Activated CD8-positive, alpha-beta memory T cell treated with anti-CD3 and anti-CD28 coated beads, Interleukin-2, amount 50 U/mL, for 24 hours (primary cell): ENCODE measurements around the gene VPS18.

ENCODE experiments used
- DNase-seq: peaks from one replicate; pipeline ENCODE4 v3.0.0-alpha.2; 2020; ENCODE audit errors: extremely low read depth

The VPS18 gene

DNA sequence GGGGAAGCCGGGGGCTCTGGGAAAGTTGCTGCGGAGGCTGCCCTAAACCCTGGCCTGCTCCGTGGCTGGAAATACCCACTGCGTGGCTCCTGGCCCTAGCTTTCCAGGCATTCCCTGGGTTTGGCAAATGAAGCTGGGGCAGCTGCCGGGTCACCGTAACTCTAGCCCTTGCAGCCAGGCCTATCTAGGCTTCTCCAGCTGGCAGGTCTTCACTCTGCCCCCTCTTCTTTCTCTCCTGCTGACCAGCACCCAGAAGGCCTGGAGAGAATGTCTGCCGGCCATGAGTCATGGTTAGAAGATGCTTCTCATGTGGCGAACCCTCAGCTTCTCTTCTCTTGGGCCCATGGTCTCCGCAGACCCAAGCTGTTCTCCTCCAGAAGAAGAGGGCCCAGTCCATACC, 29.3 kb downstream of the VPS18 start:
- DNase-seq, result no peak

DNA sequence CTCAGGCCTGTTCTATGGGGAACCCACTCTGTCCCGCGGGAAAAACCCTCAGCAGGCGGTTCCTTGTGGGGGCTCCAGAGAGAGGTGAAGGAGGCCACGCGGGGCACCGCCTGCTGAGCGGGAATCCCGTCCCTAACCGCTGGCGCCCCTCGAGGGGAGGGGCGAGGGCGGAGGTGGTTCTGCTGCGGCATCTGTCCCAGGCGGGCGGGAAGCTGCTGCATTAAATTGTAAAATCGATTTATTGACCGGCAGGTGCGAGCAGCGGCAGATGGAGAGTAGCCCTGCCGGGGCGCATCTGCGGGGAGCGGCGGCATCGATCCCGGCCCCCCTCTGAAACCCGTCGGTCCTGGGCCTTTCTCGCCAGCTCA, 31.2 kb downstream of the VPS18 start:
- DNase-seq, result no peak

DNA sequence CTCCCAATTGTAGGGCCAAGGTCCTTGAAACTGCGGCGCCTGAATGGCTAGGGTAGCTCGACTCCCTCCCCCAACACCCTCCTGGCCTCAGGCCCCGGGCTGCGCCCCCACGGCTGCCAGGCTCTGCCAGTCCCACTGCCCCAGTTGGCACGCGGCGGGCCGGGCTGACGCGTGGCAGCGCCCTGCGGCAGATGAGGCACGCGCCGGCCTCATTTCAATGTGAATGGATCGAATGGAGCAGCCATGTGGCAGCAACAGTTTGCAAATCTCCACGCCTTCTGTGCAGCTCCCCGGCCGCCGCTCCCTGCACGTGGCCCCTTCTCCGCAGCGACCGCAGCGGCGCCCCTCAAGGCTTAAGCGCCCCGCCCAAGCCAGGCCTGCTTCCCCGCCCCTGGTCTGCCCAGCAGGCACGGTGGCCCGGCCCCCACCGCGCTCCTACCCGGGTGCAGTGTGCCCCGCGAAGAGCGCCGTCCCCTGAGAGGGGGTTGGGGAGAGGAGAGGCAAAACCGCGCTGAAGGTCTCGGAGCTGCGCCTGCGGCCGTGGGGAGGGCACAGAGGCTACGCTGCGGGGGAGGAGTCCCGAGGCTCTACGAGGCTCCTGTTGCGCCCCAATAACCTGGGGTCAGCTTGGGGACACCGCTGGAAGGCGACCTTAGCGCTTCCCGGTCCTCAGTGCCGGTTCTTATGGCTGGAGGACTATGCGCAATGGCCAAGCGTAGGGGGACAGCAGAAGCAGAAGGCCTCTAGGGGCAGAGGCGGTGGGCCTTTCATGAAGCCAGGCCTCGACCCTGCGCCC, 31.8 kb downstream of the VPS18 start:
- DNase-seq, result no peak

DNA sequence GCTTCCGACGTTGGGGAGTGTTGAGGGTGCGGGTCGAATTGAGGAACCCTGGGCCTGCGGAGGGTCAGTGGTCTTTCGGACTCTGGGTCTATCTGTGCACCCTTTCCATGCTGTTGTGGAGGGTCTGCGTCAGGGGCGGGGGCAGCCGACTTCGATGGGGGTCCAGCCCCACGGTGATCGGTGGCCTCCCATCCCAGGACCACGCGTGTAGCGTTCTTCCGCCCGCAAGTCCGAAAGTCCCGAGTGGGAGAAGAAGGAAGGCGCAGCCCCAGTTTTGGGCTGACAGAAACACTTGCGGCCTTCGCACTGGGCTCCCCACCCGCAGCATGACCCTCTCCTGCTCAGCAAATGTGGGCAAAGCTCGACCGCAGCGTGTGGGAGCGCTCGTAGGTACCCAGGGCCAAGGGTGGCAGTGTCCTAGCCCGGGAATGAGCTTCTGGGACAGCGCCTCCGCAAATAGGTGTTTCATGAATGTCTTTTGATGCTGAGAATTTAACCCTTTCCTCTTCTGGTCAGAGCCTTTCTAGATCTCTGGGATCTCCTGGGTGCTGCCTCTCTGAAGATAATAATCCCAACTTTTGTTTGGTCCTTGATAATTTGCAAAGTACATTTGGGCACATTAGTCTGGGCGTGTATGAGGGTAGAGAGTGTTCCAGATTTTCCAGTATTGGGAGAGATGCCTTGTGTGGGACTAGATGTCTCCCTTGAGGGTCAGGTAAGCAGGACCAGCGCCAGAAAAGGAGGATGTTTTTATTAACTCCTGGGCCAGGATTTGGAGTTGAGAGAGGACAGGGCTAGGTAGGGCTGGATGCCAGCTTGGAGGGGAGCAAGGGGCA, 32.6 kb downstream of the VPS18 start:
- DNase-seq, result no peak

DNA sequence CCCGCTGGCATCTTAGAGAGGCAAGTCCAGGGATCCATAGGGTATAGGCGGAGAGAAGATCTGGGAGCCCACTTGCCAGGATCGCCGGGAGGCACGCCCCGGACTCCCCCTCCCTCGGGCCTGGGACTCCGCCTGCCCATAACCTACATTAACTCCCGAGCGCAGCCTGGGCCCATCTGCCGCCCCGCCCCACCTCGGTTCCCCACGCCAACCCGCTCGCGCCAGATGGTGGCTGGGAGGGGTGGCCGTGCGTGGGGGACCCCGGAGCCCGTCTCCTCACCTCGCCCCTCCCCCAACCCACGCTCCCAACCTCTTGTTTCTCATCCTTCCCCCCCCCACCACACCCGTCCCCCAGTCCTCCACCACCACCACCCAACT, 33.2 kb downstream of the VPS18 start:
- DNase-seq, result no peak

DNA sequence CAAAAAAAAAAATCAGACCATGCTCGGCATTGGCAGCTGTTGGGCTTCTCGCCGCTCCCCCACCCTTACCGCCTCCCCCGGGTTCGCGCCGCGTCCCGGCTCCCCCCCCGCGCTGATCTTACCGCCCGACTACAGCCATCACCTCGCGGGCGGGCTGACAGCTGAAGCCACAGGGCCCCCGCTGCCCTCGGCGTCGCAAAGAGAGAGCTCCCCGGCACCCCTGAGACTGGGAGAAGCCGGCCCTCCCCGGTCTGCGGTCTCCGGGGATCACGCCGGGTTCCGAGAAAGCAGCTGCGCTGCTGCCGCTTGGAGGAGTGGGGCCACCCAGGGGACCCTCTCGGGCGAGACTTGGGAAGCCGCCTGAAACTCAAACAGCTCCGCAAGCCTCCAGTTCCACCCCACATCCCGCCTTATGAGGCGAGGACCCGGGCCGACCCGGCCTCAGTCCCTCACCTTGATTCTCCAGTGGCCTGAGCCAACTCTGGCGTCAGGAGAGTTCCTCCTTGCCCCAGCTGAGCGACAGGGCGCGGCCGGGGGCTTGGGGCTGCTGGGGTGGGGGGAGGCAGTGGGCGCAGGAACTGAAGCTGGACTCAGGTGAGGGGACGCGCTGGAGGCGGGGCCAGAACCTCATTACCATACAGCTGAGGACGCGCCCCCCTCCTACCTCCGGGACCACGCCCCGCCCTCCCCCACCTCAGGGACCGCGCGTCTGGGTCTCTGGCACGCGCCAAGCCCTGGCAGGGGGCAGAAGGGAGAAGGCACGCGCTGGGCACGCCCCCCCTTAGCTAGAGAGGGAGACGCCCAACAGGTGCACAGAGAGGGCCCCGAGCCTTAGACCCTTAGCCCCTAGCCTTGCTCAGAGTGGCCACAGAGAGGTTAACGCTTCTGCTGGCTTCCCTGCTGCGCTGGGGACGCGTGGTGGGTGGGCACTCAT, 33.9 kb downstream of the VPS18 start:
- DNase-seq, result no peak

DNA sequence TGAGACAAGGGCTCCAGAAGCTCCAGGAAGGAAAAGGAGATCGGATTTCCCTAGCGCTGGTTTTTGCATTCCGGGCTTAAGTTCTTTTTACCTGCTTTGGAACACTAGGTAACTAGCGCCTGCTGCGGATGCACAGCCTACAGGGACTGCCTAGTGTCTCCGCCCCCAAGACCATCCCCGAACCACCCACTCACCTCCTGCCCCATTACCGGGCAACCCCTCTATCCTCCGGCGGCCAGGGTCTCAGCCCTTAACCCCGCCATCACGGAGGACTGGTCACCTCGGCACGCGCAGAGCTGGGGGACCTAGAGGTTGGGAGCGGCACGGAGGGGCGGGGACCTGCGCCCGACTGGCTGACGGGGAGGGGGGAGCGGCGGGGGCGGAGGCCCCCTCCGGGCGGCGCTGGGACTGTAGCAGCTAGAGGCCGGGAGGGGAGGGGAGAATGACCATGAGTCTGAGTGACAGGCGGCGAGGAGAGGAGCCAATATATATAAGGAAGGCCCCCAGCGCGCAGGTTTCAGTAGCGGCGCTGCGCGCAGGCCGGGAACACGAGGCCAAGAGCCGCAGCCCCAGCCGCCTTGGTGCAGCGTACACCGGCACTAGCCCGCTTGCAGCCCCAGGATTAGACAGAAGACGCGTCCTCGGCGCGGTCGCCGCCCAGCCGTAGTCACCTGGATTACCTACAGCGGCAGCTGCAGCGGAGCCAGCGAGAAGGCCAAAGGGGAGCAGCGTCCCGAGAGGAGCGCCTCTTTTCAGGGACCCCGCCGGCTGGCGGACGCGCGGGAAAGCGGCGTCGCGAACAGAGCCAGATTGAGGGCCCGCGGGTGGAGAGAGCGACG, 34.8 kb downstream of the VPS18 start, which contains the start of gene DLL4:
Gene DLL4, plus strand, starts transcription at position 520 of the 839 bp plus-strand sequence. CDS start 329 bp downstream, outside the sequence.
- DNase-seq, result no peak

DNA sequence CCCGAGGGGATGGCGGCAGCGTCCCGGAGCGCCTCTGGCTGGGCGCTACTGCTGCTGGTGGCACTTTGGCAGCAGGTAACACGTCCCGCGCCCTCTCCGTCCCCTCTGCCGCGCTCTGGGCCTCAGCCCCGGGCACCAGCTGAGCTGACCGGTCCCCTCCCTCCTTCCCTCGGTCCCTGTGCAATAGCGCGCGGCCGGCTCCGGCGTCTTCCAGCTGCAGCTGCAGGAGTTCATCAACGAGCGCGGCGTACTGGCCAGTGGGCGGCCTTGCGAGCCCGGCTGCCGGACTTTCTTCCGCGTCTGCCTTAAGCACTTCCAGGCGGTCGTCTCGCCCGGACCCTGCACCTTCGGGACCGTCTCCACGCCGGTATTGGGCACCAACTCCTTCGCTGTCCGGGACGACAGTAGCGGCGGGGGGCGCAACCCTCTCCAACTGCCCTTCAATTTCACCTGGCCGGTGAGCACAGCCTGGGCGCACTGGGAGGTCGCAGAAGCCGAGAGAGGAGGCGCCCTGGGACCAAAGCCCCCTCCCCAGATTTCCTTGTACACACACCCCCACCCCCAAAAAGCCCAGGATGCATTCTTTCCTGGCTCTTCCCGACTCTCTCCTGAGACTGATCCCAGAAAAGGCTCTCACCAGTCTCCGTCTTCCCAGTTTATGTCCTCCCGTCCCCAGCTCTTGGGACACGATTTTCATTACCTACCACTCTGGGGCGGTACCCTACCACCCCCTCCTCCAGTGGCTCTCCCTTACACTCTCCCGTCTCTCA, 35.6 kb downstream of the VPS18 start:
- no peak for DNase-seq

DNA sequence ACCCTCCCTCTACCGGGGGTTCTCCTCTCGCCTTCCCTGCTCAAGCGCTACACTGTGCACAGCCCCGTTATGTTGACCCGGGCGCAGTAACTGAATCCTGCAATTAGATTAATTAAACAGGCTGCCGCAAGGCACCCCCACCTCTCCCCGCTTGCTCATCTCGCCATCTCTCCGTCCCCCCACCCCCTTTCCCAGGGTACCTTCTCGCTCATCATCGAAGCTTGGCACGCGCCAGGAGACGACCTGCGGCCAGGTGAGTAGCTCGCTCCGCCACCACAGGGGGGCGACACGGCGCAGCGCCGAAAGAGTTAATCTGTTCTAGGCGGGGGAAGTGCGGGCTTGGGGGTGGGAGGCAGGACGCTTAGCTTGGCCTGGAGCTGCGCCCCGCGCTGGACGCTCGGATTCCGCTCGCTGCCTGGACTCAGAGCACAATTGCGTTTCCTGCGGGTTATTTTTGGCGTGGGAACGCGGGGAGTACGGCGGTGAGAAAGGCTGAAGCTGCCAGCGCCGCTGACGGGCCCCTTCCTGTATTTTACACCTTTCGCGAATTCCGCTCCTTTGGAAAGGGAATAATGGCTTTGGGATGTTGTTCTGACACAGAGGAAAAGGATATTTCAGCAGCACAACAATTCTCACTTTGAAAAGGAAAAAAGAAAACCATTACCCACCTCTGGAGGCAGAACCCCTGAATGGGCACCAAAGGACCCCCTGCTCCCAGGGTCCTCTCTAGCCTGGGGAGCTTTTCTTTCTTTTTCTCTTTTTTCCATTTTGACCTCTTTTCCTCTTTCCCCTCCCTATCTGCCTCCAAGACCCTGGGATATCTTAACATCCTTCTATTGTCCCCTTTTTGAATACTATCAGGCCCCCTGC, 36.4 kb downstream of the VPS18 start:
- no peak for DNase-seq

DNA sequence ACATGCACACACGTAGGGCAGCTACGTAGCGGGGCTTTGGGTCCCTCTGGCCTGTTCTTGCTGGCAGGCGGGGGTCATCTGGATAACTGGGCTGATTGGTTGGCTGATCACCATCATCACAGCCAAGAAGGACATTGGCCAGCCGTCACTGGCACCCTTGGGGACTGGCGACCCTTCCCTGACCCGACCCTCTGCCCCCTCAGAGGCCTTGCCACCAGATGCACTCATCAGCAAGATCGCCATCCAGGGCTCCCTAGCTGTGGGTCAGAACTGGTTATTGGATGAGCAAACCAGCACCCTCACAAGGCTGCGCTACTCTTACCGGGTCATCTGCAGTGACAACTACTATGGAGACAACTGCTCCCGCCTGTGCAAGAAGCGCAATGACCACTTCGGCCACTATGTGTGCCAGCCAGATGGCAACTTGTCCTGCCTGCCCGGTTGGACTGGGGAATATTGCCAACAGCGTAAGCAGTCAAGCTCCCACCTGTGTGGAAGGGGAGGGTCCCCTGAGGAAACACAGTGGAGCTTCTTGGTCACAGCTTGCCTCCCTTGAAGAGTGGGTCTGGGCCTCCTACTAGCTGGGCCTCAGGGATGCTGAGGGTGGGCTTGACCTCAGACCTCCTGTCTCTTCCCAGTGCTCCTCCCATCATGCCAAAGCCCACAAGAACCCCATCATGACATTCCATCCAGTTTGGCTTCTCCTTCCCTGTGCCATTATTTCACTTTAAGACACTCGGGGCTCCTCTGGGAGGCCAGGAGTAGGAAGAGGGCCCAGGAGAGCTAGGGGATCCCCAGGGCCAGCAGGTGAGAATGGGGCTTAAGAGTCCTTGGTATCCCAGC, 37.3 kb downstream of the VPS18 start:
- no peak for DNase-seq

DNA sequence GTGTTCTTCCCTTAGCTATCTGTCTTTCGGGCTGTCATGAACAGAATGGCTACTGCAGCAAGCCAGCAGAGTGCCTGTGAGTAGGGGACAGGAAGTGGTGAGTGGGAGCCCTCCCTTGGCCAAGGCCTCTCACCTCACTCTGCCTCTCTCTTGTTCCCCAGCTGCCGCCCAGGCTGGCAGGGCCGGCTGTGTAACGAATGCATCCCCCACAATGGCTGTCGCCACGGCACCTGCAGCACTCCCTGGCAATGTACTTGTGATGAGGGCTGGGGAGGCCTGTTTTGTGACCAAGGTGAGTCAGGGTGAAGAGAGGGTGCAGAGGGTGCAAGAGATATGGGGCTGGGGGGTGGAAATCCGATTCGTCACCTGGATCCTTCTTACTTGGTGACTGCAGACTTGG, 37.9 kb downstream of the VPS18 start:
- no peak for DNase-seq

DNA sequence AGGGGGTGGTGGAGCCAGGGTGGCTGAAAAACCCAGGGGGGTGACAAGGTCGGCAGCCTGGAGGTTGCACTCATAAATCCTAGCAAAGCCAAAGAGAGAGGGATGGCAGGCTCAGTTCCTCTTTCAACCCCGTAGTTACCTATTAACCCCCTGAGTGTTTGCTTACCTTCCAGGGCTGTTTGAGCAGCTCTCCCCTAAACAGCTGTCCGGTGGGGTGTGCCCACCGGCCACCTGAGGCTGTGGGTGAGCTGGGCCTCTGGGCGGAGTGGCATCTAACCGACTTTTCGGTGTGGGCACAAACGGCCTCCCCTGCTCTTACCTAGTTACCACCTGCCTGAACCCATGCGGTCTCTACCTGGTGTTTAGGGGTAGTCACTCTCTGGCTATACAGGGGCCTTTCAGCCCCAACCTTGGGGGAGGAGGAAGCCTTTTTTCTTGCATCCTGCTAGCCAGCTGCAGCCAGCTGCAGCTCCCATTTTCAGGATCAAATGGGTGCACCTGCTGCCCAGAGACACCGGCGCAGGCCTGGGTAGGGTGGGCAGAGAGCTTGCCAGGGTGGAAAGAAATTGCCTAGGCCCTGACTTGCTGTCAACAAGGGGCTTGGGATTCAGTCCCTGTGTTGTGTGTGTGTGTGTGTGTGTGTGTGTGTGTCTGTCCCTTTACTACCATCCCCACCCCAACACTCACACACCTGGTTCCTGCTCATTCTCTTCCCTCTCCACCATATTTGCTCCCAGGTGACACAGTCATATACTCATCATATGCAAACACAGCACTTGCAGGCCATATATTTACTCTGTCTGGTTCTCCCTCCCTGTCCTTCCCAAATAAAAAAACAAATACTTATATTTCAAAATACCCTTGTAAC, 38.6 kb downstream of the VPS18 start:
- no peak for DNase-seq

DNA sequence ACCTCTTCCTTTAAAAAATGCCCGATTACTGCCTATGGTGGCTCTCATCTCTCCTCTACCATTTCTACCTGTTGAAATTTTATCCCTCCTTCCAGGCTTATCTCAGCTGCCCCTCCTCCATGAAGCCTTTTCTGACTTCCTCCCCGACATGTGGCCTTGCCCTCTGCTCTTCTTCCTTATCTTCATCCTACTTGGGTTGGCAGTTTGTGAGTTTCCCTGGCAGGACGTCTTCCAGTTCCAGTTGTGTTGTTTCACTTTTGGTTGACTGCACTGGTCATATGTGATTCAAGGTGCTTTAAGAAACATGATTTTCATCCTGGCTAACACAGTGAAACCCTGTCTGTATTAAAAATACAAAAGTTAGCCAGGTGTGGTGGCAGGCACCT, 39.3 kb downstream of the VPS18 start:
- DNase-seq, result no peak

DNA sequence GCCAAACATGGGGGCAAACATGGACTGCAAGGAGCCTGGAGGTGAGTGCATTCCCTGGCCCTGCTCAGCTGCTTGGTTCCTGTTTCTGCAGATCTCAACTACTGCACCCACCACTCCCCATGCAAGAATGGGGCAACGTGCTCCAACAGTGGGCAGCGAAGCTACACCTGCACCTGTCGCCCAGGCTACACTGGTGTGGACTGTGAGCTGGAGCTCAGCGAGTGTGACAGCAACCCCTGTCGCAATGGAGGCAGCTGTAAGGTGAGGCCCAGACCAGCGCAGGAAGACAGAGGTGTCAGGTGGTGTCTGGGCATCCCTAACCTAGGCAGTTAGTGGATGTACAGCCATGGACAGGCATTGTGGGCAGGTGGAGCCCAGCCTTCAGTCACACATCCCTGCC, 40.2 kb downstream of the VPS18 start:
- DNase-seq, result no peak

DNA sequence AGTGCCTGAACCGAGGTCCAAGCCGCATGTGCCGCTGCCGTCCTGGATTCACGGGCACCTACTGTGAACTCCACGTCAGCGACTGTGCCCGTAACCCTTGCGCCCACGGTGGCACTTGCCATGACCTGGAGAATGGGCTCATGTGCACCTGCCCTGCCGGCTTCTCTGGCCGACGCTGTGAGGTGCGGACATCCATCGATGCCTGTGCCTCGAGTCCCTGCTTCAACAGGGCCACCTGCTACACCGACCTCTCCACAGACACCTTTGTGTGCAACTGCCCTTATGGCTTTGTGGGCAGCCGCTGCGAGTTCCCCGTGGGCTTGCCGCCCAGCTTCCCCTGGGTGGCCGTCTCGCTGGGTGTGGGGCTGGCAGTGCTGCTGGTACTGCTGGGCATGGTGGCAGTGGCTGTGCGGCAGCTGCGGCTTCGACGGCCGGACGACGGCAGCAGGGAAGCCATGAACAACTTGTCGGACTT, 42.0 kb downstream of the VPS18 start:
- no peak for DNase-seq

DNA sequence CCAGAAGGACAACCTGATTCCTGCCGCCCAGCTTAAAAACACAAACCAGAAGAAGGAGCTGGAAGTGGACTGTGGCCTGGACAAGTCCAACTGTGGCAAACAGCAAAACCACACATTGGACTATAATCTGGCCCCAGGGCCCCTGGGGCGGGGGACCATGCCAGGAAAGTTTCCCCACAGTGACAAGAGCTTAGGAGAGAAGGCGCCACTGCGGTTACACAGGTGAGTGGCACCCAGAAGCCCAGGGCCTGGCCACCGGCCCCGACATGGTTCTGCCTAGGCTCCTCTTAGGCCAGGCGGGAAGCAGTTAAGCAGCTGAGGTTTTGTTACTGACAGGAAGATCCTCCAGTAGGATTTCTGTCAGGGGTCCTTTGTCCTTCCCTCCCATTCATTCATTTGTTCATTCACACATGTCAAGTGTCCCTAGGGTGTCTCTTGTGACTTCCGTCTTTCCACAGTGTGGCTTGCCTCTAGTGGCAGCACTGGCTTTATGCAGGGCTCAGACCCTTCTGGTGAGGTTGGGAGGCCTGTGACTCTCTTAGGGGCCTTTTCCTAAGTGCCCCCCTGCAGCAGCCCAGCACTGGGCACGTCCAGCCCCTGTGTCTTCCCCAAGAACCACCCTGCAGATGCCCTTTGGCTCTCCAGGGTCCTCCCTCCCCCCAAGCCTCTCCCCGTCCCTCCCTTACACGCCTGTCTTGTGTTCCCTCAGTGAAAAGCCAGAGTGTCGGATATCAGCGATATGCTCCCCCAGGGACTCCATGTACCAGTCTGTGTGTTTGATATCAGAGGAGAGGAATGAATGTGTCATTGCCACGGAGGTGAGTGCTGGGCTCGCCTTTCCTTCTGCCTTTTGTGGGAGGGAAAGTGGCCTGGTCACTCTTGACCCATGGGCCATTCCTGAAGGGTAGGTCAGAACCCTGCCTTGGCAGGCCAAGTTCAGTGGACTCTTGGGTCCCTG, 42.7 kb downstream of the VPS18 start:
- DNase-seq, result no peak
